ENCODE data around the gene VSTM2B. TPM values are rescaled to one million over a fixed set of nuclear protein-coding genes. Genes with fewer than 3 reads are reported as not detected.

Gene VSTM2B
- total and polyA plus RNA-seq, 2 of the 4 experiments (the other 2 are of a cell fraction) = not detected

- Histone ChIP-seq H3K36me3 (ENCODE audit: control insufficient read depth, insufficient read depth, low read length) (no peaks in the 10 kb centered on the region), H3K9me3 (ENCODE audit: control insufficient read depth, insufficient read depth, low read length) (no peaks in the 10 kb centered on the region), H4K91ac (ENCODE audit: insufficient read depth, low read depth, low read length) (no peak overlapping the region), H3K9ac (ENCODE audit: low read depth, low read length) (no peak overlapping the region), H3K4ac (ENCODE audit: low read depth, low read length) (no peak overlapping the region), H3K4me1 (ENCODE audit: control insufficient read depth, insufficient read depth, low read length) (no peaks in the 10 kb centered on the region), H3K18ac (ENCODE audit: low read depth, low read length) (no peak overlapping the region), H3K23ac (ENCODE audit: low read depth, low read length) (no peak overlapping the region), H2AFZ (replicated peaks; ENCODE audit: low read length, poor library complexity) (no peak overlapping the region), H2BK5ac (ENCODE audit: low read depth, low read length, poor library complexity, severe bottlenecking) (no peak overlapping the region), H4K8ac (ENCODE audit: low read depth in 2 of 2, low read length in 2 of 2) (no peak overlapping the region), H3K79me1 (ENCODE audit: low read depth in 1 of 2, low read length in 2 of 2) (no peaks in the 10 kb centered on the region), H3K4me2 (ENCODE audit: low read depth, low read length) (no peak overlapping the region), H3K4me3 (ENCODE audit: insufficient read depth, low read depth, low read length) (no peak overlapping the region), H4K5ac (ENCODE audit: low read depth, low read length) (no peak overlapping the region), H3K14ac (replicated peaks; ENCODE audit: low read depth, low read length) (no peak overlapping the region), H2BK120ac (ENCODE audit: low read depth, low read length) (no peak overlapping the region), H2BK20ac (ENCODE audit: low read depth, low read length) (no peak overlapping the region), H3K9me1 (ENCODE audit: insufficient read depth, low read length) (no peaks in the 10 kb centered on the region), H3K27ac (ENCODE audit: insufficient read depth, low read length) (no peak overlapping the region), H4K20me1 (ENCODE audit: insufficient read depth, low read length) (no peaks in the 10 kb centered on the region), H2AK5ac (ENCODE audit: low read depth, low read length) (no peak overlapping the region), H2BK15ac (ENCODE audit: low read depth, low read length) (no peak overlapping the region), H2AK9ac (replicated peaks; ENCODE audit: low read depth, low read length, poor library complexity) (peak overlapping the region; percentile 5), H3K56ac (ENCODE audit: extremely low read depth, insufficient read depth, low read length) (no peak overlapping the region), H3K27me3 (ENCODE audit: control insufficient read depth, insufficient read depth, low read length) (no peaks in the 10 kb centered on the region)
- CTCF ChIA-PET = no interaction called here
- DNase-seq (no peak), ATAC-seq (ENCODE audit: low read depth) (no peak)
- no CpG with 5 or more reads among the region's 6 CpGs for WGBS, 2 experiments (ENCODE audit: extremely low coverage in 2 of 2, insufficient read length in 1 of 2)
- BruUV-seq (replicated peaks) = no TSS peak
- in situ Hi-C loops (cut with MboI; ENCODE audit: low sequenced_read_pairs) (no loop called here), intact Hi-C loops (cut with micrococcal nuclease) (no loop called here), dilution Hi-C loops (cut with HindIII; ENCODE audit: low sequenced_read_pairs, unreplicated experiment) (no loop called here)
- POLR2A ChIA-PET (ENCODE audit: unreplicated experiment) = no interaction called here
- TF ChIP-seq BHLHE40 (IDR thresholded peaks at IDR 0.05; ENCODE audit: low read depth, low read length) (no peak), RAD21 (IDR thresholded peaks at IDR 0.05; ENCODE audit: low read length) (no peak), RFX5 (IDR thresholded peaks at IDR 0.05; ENCODE audit: low read depth, low read length) (no peak), MXI1 (IDR thresholded peaks at IDR 0.05; ENCODE audit: borderline replicate concordance, low read depth, low read length) (no peak), FOS (IDR thresholded peaks at IDR 0.05; ENCODE audit: low read depth, low read length) (no peak), POLR2A (IDR thresholded peaks at IDR 0.05; ENCODE audit: low read depth, low read length) (no peak), SMC3 (IDR thresholded peaks at IDR 0.05; ENCODE audit: low read depth, low read length) (no peak), MAFK (IDR thresholded peaks at IDR 0.05; ENCODE audit: low read depth, low read length) (no peak), NFE2L2 (IDR thresholded peaks at IDR 0.05; ENCODE audit: low read depth, low read length) (no peak)
- TF ChIP-seq, protein P1, sequence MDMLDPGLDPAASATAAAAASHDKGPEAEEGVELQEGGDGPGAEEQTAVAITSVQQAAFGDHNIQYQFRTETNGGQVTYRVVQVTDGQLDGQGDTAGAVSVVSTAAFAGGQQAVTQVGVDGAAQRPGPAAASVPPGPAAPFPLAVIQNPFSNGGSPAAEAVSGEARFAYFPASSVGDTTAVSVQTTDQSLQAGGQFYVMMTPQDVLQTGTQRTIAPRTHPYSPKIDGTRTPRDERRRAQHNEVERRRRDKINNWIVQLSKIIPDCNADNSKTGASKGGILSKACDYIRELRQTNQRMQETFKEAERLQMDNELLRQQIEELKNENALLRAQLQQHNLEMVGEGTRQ (IDR thresholded peaks at IDR 0.05; ENCODE audit: low read depth, low read length) = no peak
- TF ChIP-seq, protein P2, sequence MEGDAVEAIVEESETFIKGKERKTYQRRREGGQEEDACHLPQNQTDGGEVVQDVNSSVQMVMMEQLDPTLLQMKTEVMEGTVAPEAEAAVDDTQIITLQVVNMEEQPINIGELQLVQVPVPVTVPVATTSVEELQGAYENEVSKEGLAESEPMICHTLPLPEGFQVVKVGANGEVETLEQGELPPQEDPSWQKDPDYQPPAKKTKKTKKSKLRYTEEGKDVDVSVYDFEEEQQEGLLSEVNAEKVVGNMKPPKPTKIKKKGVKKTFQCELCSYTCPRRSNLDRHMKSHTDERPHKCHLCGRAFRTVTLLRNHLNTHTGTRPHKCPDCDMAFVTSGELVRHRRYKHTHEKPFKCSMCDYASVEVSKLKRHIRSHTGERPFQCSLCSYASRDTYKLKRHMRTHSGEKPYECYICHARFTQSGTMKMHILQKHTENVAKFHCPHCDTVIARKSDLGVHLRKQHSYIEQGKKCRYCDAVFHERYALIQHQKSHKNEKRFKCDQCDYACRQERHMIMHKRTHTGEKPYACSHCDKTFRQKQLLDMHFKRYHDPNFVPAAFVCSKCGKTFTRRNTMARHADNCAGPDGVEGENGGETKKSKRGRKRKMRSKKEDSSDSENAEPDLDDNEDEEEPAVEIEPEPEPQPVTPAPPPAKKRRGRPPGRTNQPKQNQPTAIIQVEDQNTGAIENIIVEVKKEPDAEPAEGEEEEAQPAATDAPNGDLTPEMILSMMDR (conservative IDR thresholded peaks at IDR 0.05; ENCODE audit: low read depth, low read length) = no peak
These were observed 13.9 kb downstream of the VSTM2B start for GRCh38 chr19:29539670-29540069.

Measured in IMR-90 (cell line).